Endothelial cell (in vitro differentiated cells): Measurements from ENCODE around the gene GABRB1. TPM values are rescaled to one million over a fixed set of nuclear protein-coding genes. Genes with fewer than 3 reads are reported as not detected.

Source experiments
- DNase-seq: peaks from one replicate; pipeline ENCODE4 v3.0.0; 2021; ENCODE audit warnings: low spot score
- H3K27ac Mint-ChIP-seq: one replicate; pipeline ENCODE4 v1.8.0; 2021; ENCODE audit warnings: mixed read lengths, inconsistent platforms; ENCODE audit not compliant: unreplicated experiment
- H3K27me3 Mint-ChIP-seq: one replicate; pipeline ENCODE4 v1.8.0; 2021; ENCODE audit warnings: mild to moderate bottlenecking, moderate library complexity, mixed read lengths, inconsistent platforms; ENCODE audit not compliant: unreplicated experiment
- H3K36me3 Mint-ChIP-seq: one replicate; pipeline ENCODE4 v1.8.0; 2021; ENCODE audit warnings: mild to moderate bottlenecking, low read depth, mixed read lengths, inconsistent platforms; ENCODE audit not compliant: unreplicated experiment
- H3K4me1 Mint-ChIP-seq: one replicate; pipeline ENCODE4 v1.8.0; 2021; ENCODE audit warnings: mild to moderate bottlenecking, mixed read lengths, inconsistent platforms; ENCODE audit not compliant: unreplicated experiment
- H3K4me3 Mint-ChIP-seq: one replicate; pipeline ENCODE4 v1.8.0; 2021; ENCODE audit warnings: mild to moderate bottlenecking, mixed read lengths, inconsistent platforms; ENCODE audit not compliant: unreplicated experiment
- H3K9me3 Mint-ChIP-seq: one replicate; pipeline ENCODE4 v1.8.0; 2021; ENCODE audit warnings: mixed read lengths, inconsistent platforms; ENCODE audit not compliant: unreplicated experiment
- CTCF ChIP-seq: fragments of 200-600 bp; sonication (generic); IDR thresholded peaks from one replicate; pipeline ENCODE4 v1.5.0; 2021; ENCODE audit warnings: antibody characterized with exemption; ENCODE audit not compliant: unreplicated experiment
- total RNA-seq: library from RNA; stranded (reverse); fragmentation: NEBNext Ultra II Directional; extraction: Animal tissue kit (Norgen Biotek cat#: 25700); gene quantifications from one replicate; pipeline ENCODE4 v1.2.1, GENCODE V29; 2021; ENCODE audit not compliant: unreplicated experiment

GABRB1 gene
- total RNA-seq, 1 donor from 2014 or later: not detected

GRCh38 chr4:47215759-47216158 is 184.4 kb downstream of the GABRB1 start:
- TF ChIP-seq CTCF: no peak
- no peaks in the 10 kb centered on the region for H3K4me1 Mint-ChIP-seq
- DNase-seq: no peak
- no peaks in the 10 kb centered on the region for H3K36me3 Mint-ChIP-seq
- H3K4me3 Mint-ChIP-seq: no peak overlapping the region
- peaks cover 1% of the 10 kb centered on the region for H3K27me3 Mint-ChIP-seq
- no peaks in the 10 kb centered on the region for H3K9me3 Mint-ChIP-seq
- no peak overlapping the region for H3K27ac Mint-ChIP-seq

GRCh38 chr4:47217291-47217690 is 185.9 kb downstream of the GABRB1 start:
- Mint-ChIP-seq H3K4me1 (no peaks in the 10 kb centered on the region), H3K9me3 (no peaks in the 10 kb centered on the region), H3K36me3 (no peaks in the 10 kb centered on the region), H3K27me3 (peaks cover 1% of the 10 kb centered on the region), H3K27ac (no peak overlapping the region), H3K4me3 (no peak overlapping the region)
- no peak for TF ChIP-seq CTCF
- no peak for DNase-seq

GRCh38 chr4:47217884-47218283 is 186.5 kb downstream of the GABRB1 start:
- DNase-seq: no peak
- Mint-ChIP-seq H3K27ac (no peak overlapping the region), H3K9me3 (no peaks in the 10 kb centered on the region), H3K27me3 (peaks cover 1% of the 10 kb centered on the region), H3K4me3 (no peak overlapping the region), H3K36me3 (no peaks in the 10 kb centered on the region), H3K4me1 (no peaks in the 10 kb centered on the region)
- TF ChIP-seq CTCF: no peak

- H3K27ac Mint-ChIP-seq: no peak overlapping the region
- TF ChIP-seq CTCF: no peak
- peaks cover 1% of the 10 kb centered on the region for H3K27me3 Mint-ChIP-seq
- H3K4me1 Mint-ChIP-seq: no peaks in the 10 kb centered on the region
- DNase-seq: no peak
- H3K36me3 Mint-ChIP-seq: no peaks in the 10 kb centered on the region
- H3K4me3 Mint-ChIP-seq: no peak overlapping the region
- H3K9me3 Mint-ChIP-seq: no peaks in the 10 kb centered on the region
Measured at GRCh38 chr4:47218631-47219030, 187.3 kb downstream of the GABRB1 start.

- H3K4me3 Mint-ChIP-seq: no peak overlapping the region
- no peaks in the 10 kb centered on the region for H3K36me3 Mint-ChIP-seq
- no peak for TF ChIP-seq CTCF
- no peak for DNase-seq
- H3K27me3 Mint-ChIP-seq: peaks cover 1% of the 10 kb centered on the region
- no peaks in the 10 kb centered on the region for H3K9me3 Mint-ChIP-seq
- no peaks in the 10 kb centered on the region for H3K4me1 Mint-ChIP-seq
- no peak overlapping the region for H3K27ac Mint-ChIP-seq
Measured at GRCh38 chr4:47219586-47219985, 188.2 kb downstream of the GABRB1 start.
